BLaER1 treated with 17β-estradiol and CSF1 and Interleukin-3, amounts not matched to agents 10 nM and 100 nM (cell line): ENCODE results near the gene GPR146.
A peak's percentile ranks its signal among the peaks of the same experiment; 100 is the strongest.
"Not testable (repeated sequence)": the region's sequence is repeated elsewhere in the genome, so short reads cannot be mapped to it uniquely, and the experiment has no call there.

Experiments used
- H3K27ac ChIP-seq, 11 experiments: shearing (Covaris generic); formaldehyde crosslinking; 2 replicates each; pipeline ENCODE4 v1.8.1; 2022
- H3K27me3 ChIP-seq, 11 experiments: shearing (Covaris generic); formaldehyde crosslinking; 2 replicates each; pipeline ENCODE4 v1.8.1; 2022
- H3K36me3 ChIP-seq, 11 experiments: shearing (Covaris generic); formaldehyde crosslinking; 2 replicates each; pipeline ENCODE4 v1.8.1; 2022
- H3K4me1 ChIP-seq, 10 experiments: shearing (Covaris generic); formaldehyde crosslinking; 2 replicates each; pipeline ENCODE4 v1.8.1; 2022
- H3K4me2 ChIP-seq, 11 experiments: shearing (Covaris generic); formaldehyde crosslinking; 2 replicates each; pipeline ENCODE4 v1.8.1; 2022
- H3K4me3 ChIP-seq, 10 experiments: shearing (Covaris generic); formaldehyde crosslinking; 2 replicates each; pipeline ENCODE4 v1.8.1; 2022
- H3K9ac ChIP-seq, 11 experiments: shearing (Covaris generic); formaldehyde crosslinking; 2 replicates each; pipeline ENCODE4 v1.8.1; 2022
- H3K9me3 ChIP-seq, 11 experiments: shearing (Covaris generic); formaldehyde crosslinking; replicated peaks in 1 of 11; 2 replicates each; pipeline ENCODE4 v1.8.1; 2022
- H4K20me1 ChIP-seq, 11 experiments: shearing (Covaris generic); formaldehyde crosslinking; 2 replicates each; pipeline ENCODE4 v1.8.1; 2022
- Cebpa-rat ChIP-seq, 11 experiments: shearing (Covaris generic); IDR thresholded peaks; 2 replicates each; pipeline ENCODE4 v1.8.1; 2022

Gene GPR146

GRCh38 chr7:1073142-1073977, 29.0 kb downstream of the GPR146 start:
- H4K20me1 ChIP-seq, result peaks cover 0 to 69% (median 20%) of the 10 kb centered on the region in 11 experiments; a peak in 15 of 22 replicates
- TF ChIP-seq Cebpa-rat (IDR thresholded peaks at IDR 0.05), result no peak

GRCh38 chr7:1074018-1074417, 29.7 kb downstream of the GPR146 start:
- Histone ChIP-seq H3K4me1 (peaks cover 13 to 47% (median 41%) of the 10 kb centered on the region in 10 experiments), H4K20me1 (peaks cover 0 to 73% (median 23%) of the 10 kb centered on the region in 11 experiments; a peak in 15 of 22 replicates)
- not testable (repeated sequence) for H3K9me3 ChIP-seq, H3K27ac ChIP-seq, H3K4me2 ChIP-seq, H3K36me3 ChIP-seq, H3K9ac ChIP-seq, H3K27me3 ChIP-seq, H3K4me3 ChIP-seq

More at GRCh38 chr7:1073142-1073977, 29.0 kb downstream of the GPR146 start:
- no peak overlapping the region for H3K4me3 ChIP-seq
- no peak overlapping the region for H3K27ac ChIP-seq
- H3K36me3 ChIP-seq, result no peaks in the 10 kb centered on the region
- peaks cover 11 to 41% (median 35%) of the 10 kb centered on the region in 10 experiments for H3K4me1 ChIP-seq
- no peaks in the 10 kb centered on the region for H3K27me3 ChIP-seq
- no peak overlapping the region for H3K4me2 ChIP-seq
- peaks cover 0 to 6% (median 0%) of the 10 kb centered on the region in 11 experiments; a peak in 2 of 22 replicates for H3K9me3 ChIP-seq
- H3K9ac ChIP-seq, result no peak overlapping the region

- no peak overlapping the region for H3K4me3 ChIP-seq
- H3K4me2 ChIP-seq, result peak overlapping the region in 6 of 11 experiments; percentile 13 to 38 (median 30); a peak in 6 of 22 replicates
- H3K36me3 ChIP-seq, result no peaks in the 10 kb centered on the region
- H3K4me1 ChIP-seq, result peaks cover 20 to 55% (median 49%) of the 10 kb centered on the region in 10 experiments
- no peaks in the 10 kb centered on the region for H3K27me3 ChIP-seq
- H3K27ac ChIP-seq, result no peak overlapping the region
- peaks cover 0 to 81% (median 23%) of the 10 kb centered on the region in 11 experiments; a peak in 15 of 22 replicates for H4K20me1 ChIP-seq
- no peak overlapping the region; a peak in 1 of 22 replicates for H3K9ac ChIP-seq
- H3K9me3 ChIP-seq, result peaks cover 0 to 6% (median 0%) of the 10 kb centered on the region in 11 experiments; a peak in 2 of 22 replicates
- no peak for TF ChIP-seq Cebpa-rat (IDR thresholded peaks at IDR 0.05)
Measured at GRCh38 chr7:1074593-1075431, 30.5 kb downstream of the GPR146 start.

GRCh38 chr7:1076184-1077072, 32.1 kb downstream of the GPR146 start:
- Histone ChIP-seq H3K4me3 (no peak overlapping the region), H3K9ac (peak overlapping the region in 2 of 11 experiments; percentile 13 to 24; a peak in 3 of 22 replicates), H3K4me1 (peaks cover 21 to 72% (median 65%) of the 10 kb centered on the region in 10 experiments), H3K9me3 (no peaks in the 10 kb centered on the region), H4K20me1 (peaks cover 0 to 87% (median 28%) of the 10 kb centered on the region in 11 experiments; a peak in 16 of 22 replicates), H3K27ac (0 out of 22 replicates have a peak overlapping the region, but pooled peaks of 2 of the 11 experiments have one; percentile 10 to 17), H3K4me2 (peak overlapping the region; percentile 64 to 89 (median 72)), H3K27me3 (no peaks in the 10 kb centered on the region), H3K36me3 (no peaks in the 10 kb centered on the region)
- TF ChIP-seq Cebpa-rat (IDR thresholded peaks at IDR 0.05), result no peak

GRCh38 chr7:1078519-1078918, 34.2 kb downstream of the GPR146 start:
- Histone ChIP-seq H3K36me3 (no peaks in the 10 kb centered on the region), H3K4me2 (peak overlapping the region; percentile 57 to 89 (median 82); a peak in 19 of 22 replicates), H3K9me3 (no peaks in the 10 kb centered on the region), H3K4me1 (peaks cover 21 to 88% (median 77%) of the 10 kb centered on the region in 10 experiments), H3K27ac (peak overlapping the region in 2 of 11 experiments; percentile 17 to 46; a peak in 1 of 22 replicates), H3K4me3 (no peak overlapping the region), H4K20me1 (peaks cover 0 to 88% (median 24%) of the 10 kb centered on the region in 11 experiments; a peak in 16 of 22 replicates), H3K27me3 (no peaks in the 10 kb centered on the region), H3K9ac (peak overlapping the region in 4 of 11 experiments; percentile 30 to 57 (median 44); a peak in 7 of 22 replicates)
- TF ChIP-seq Cebpa-rat (IDR thresholded peaks at IDR 0.05), result no peak

- H3K27me3 ChIP-seq, result no peaks in the 10 kb centered on the region
- peak overlapping the region in 4 of 11 experiments; percentile 46 to 61 (median 56); a peak in 7 of 22 replicates for H3K27ac ChIP-seq
- peak overlapping the region; percentile 57 to 89 (median 82) for H3K4me2 ChIP-seq
- peaks cover 21 to 92% (median 81%) of the 10 kb centered on the region in 10 experiments for H3K4me1 ChIP-seq
- no peak for TF ChIP-seq Cebpa-rat (IDR thresholded peaks at IDR 0.05)
- peak overlapping the region in 7 of 11 experiments; percentile 27 to 53 (median 47); a peak in 11 of 22 replicates for H3K9ac ChIP-seq
- no peak overlapping the region for H3K4me3 ChIP-seq
- H4K20me1 ChIP-seq, result peaks cover 0 to 93% (median 24%) of the 10 kb centered on the region in 11 experiments; a peak in 16 of 22 replicates
- 0 out of 22 replicates have a peak, but pooled peaks cover 0 to 2% (median 0%) of the 10 kb centered on the region in 11 experiments for H3K36me3 ChIP-seq
- no peaks in the 10 kb centered on the region for H3K9me3 ChIP-seq
Measured at GRCh38 chr7:1078985-1079384, 34.6 kb downstream of the GPR146 start.

- peaks cover 0 to 96% (median 24%) of the 10 kb centered on the region in 11 experiments; a peak in 16 of 22 replicates for H4K20me1 ChIP-seq
- H3K9ac ChIP-seq, result peak overlapping the region in 8 of 11 experiments; percentile 15 to 53 (median 42); a peak in 12 of 22 replicates
- no peaks in the 10 kb centered on the region for H3K9me3 ChIP-seq
- no peak overlapping the region for H3K4me3 ChIP-seq
- peaks cover 24 to 95% (median 84%) of the 10 kb centered on the region in 10 experiments for H3K4me1 ChIP-seq
- H3K4me2 ChIP-seq, result peak overlapping the region; percentile 57 to 89 (median 82)
- no peak for TF ChIP-seq Cebpa-rat (IDR thresholded peaks at IDR 0.05)
- H3K36me3 ChIP-seq, result 0 out of 22 replicates have a peak, but pooled peaks cover 0 to 3% (median 0%) of the 10 kb centered on the region in 11 experiments
- H3K27ac ChIP-seq, result peak overlapping the region in 9 of 11 experiments; percentile 9 to 61 (median 46); a peak in 14 of 22 replicates
- H3K27me3 ChIP-seq, result no peaks in the 10 kb centered on the region
Measured at GRCh38 chr7:1079546-1079945, 35.2 kb downstream of the GPR146 start.
